HCT116 (cell line): ENCODE results near the gene ARHGEF38.
"Not testable (repeated sequence)": the region's sequence is repeated elsewhere in the genome, so short reads cannot be mapped to it uniquely, and the experiment has no call there.

Experiments used
- CTCF ChIP-seq, 3 experiments: fragments of 200-600 bp in 1 of 3; sonication (generic) in 1 of 3; IDR thresholded peaks in 2 of 3; conservative IDR thresholded peaks in 1 of 3; 2 replicates each; pipeline ENCODE4 v1.5.1; 2012 to 2017; ENCODE audit warnings: low read depth in 2 of 3, low read length in 2 of 3, antibody characterized with exemption in 1 of 3, borderline replicate concordance in 1 of 3, control low read depth in 1 of 3, mild to moderate bottlenecking in 1 of 3, mixed read lengths in 1 of 3, mixed run types in 1 of 3, moderate library complexity in 1 of 3; ENCODE audit not compliant: insufficient read depth in 1 of 3
- ELF1 ChIP-seq: IDR thresholded peaks from 2 replicates; pipeline ENCODE4 v1.6.1; 2012; ENCODE audit warnings: low read depth, borderline replicate concordance
- EZH2phosphoT487 ChIP-seq: fragments of 200-600 bp; IDR thresholded peaks from 2 replicates; pipeline ENCODE4 v1.6.1; 2018; ENCODE audit warnings: antibody characterized with exemption, borderline replicate concordance
- POLR2A ChIP-seq: IDR thresholded peaks from 2 replicates; pipeline ENCODE4 v1.7.0; 2011; ENCODE audit warnings: borderline replicate concordance; ENCODE audit not compliant: insufficient read depth, insufficient read length; ENCODE audit errors: extremely low read depth
- TF ChIP-seq, protein P1 (sequence below): IDR thresholded peaks from 2 replicates; pipeline ENCODE4 v1.6.1; 2011; ENCODE audit warnings: mild to moderate bottlenecking, low read length, moderate library complexity; ENCODE audit not compliant: insufficient replicate concordance; ENCODE audit errors: extremely low read depth
- TF ChIP-seq, protein P2 (sequence below): IDR thresholded peaks from 2 replicates; pipeline ENCODE4 v1.6.1; 2012

- not testable (repeated sequence) for TF ChIP-seq ELF1; CTCF (IDR thresholded peaks at IDR 0.05 in 2 of 3, conservative IDR thresholded peaks at IDR 0.05 in 1 of 3; ENCODE audit: borderline replicate concordance in 1 of 3, insufficient read depth in 1 of 3, low read depth in 2 of 3, low read length in 2 of 3); EZH2phosphoT487; POLR2A
- TF ChIP-seq, protein P1, sequence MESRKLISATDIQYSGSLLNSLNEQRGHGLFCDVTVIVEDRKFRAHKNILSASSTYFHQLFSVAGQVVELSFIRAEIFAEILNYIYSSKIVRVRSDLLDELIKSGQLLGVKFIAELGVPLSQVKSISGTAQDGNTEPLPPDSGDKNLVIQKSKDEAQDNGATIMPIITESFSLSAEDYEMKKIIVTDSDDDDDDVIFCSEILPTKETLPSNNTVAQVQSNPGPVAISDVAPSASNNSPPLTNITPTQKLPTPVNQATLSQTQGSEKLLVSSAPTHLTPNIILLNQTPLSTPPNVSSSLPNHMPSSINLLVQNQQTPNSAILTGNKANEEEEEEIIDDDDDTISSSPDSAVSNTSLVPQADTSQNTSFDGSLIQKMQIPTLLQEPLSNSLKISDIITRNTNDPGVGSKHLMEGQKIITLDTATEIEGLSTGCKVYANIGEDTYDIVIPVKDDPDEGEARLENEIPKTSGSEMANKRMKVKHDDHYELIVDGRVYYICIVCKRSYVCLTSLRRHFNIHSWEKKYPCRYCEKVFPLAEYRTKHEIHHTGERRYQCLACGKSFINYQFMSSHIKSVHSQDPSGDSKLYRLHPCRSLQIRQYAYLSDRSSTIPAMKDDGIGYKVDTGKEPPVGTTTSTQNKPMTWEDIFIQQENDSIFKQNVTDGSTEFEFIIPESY, result not testable (repeated sequence)
- TF ChIP-seq, protein P2, sequence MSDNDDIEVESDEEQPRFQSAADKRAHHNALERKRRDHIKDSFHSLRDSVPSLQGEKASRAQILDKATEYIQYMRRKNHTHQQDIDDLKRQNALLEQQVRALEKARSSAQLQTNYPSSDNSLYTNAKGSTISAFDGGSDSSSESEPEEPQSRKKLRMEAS, result not testable (repeated sequence)
Measured at GRCh38 chr4:105695832-105696231, 143.4 kb downstream of the ARHGEF38 start.
